CD4-positive, alpha-beta T cell treated with Interleukin-12 subunit alpha and Interleukin-12 subunit beta, for 1 hour (primary cell): ENCODE measurements around the gene PPP1R15A.
"Not testable (repeated sequence)": the region's sequence is repeated elsewhere in the genome, so short reads cannot be mapped to it uniquely, and the experiment has no call there.

Experiments used
- DNase-seq: peaks from one replicate; pipeline ENCODE4 v3.0.0-alpha.2; 2020

The PPP1R15A gene

GRCh38 chr19:48881741-48882657, 9.8 kb downstream of the PPP1R15A start:
- DNase-seq = peak; percentile 57

GRCh38 chr19:48883726-48884125, 11.5 kb downstream of the PPP1R15A start:
- DNase-seq = no peak

- no peak for DNase-seq
Measured at GRCh38 chr19:48887861-48888612, 15.8 kb downstream of the PPP1R15A start.

GRCh38 chr19:48889496-48889895, 17.3 kb downstream of the PPP1R15A start:
- not testable (repeated sequence) for DNase-seq

- no peak for DNase-seq
Measured at GRCh38 chr19:48890551-48890950, 18.3 kb downstream of the PPP1R15A start.

DNA sequence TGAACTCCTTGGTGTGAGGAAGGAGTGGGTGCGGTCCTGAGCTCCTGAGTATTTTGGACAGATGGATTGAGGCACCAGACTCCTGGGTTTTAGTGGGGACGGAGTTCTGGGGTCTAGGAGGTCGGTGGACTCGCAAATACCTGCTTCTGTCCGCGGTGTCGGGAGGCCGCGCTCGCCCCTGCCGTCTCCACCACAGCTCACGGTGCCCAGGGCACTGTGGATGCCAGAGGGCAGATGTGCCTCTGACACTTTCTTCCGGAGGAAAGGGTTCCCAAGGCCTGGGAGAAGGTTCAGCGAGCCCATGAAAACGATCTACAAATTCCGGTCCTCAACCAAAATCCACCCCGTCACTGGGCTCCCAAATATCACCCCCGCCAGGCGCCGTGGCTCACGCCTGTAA, 23.0 kb downstream of the PPP1R15A start:
- DNase-seq = no peak

GRCh38 chr19:48896191-48896720, 24.0 kb downstream of the PPP1R15A start:
- DNase-seq = peak; percentile 52

DNA sequence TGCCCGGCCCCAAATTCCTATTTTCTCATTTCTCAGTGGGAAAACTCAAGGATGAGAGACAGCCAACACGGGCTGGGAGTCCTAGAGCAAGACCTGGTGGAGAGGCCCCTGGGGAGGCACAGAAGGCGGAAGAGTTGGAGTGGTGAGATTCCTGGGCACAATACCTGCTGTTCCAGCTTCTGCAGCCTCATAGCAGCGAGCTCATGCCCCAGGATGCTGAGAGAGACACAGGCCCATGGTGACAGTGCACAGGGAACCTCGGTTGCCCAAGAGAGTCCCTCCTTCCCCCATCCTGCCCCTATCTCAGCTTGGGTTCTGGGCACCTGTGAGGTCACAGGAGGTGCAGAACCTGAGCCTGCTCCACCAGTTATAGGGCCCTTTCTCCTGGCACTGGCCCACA, 25.0 kb downstream of the PPP1R15A start:
- DNase-seq = no peak

- not testable (repeated sequence) for DNase-seq
Measured at GRCh38 chr19:48899386-48899749, 27.1 kb downstream of the PPP1R15A start.

GRCh38 chr19:48899781-48900476, 27.7 kb downstream of the PPP1R15A start, which contains the start of gene NUCB1:
Gene NUCB1 (plus strand): TSS chr19:48900312. CDS start chr19:48900797, 485 bp downstream.
- DNase-seq = peak; percentile 99

DNA sequence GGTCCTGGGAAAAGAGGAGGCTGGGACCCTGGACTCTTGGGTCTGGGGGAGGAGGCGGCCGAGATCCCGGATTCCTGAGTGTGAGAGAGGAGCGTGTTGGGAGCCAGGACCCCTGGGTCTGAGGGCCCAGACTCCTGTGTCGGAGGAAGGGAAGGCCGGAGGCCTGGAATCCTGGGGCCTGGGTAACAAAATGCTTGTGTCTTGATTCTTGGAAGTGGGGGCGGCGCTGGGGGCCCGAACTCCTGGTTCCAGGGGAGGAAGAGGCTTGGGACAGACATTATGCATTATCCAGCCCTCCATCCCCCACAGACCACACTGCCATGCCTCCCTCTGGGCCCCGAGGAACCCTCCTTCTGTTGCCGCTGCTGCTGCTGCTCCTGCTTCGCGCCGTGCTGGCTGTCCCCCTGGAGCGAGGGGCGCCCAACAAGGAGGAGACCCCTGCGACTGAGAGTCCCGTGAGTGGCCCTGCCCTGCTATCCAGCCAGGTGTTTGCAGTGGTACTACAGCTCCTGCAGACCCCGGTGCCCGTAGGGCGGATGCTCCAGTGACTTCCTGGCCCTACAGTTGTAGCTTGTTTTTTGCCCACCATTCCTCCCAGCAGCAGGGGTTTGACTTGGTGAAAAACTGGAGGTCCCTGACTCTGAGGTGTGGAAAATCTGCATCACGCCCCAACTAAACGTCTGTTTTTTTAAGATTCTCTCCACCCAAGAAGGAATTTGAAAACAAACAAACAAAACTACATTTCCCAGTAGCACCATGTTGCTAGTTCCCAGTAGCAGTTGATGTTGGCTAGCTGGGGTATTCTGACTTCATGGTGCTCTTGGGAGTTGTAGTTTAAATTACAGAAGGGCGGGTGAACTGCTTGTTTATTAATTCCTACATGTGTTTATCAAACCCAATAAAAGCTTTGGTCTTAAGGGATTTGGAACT, 28.5 kb downstream of the PPP1R15A start:
- DNase-seq = peak; percentile 50

DNA sequence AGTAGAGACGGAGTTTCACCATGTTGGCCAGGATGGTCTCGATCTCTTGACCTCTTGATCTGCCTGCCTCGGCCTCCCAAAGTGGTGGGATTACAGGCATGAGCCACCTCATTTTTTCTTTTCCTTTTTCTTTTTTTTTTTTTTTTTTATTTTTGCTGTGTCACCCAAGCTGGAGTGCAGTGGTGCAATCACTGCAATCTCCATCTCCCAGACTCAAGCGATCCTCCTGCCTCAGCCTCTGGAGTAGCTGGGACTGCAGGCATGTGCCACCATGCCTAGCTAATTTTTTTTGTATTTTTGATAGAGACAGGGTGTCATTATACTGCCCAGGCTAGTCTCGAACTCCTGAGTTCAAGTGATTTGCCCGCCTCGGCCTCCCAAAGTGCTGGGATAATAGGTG, 30.1 kb downstream of the PPP1R15A start:
- not testable (repeated sequence) for DNase-seq

DNA sequence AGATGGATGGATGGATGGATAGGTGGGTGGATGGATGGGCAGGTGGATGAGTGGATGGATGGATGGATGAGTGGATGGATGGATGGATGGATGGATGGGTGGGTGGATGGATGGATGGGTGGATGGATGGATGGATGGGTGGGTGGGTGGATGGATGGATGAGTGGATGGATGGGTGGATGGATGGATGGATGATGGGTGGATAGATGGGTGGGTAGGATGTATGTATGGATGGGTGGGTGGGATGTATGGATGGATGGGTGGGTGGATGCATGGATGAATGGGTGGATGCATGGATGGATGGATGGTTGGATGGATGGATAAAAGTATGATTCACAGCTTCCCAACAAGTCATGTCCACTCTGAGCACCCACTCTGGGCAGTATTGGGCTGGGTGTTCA, 31.6 kb downstream of the PPP1R15A start:
- not testable (repeated sequence) for DNase-seq

GRCh38 chr19:48905664-48906063, 33.4 kb downstream of the PPP1R15A start:
- DNase-seq = no peak

GRCh38 chr19:48906324-48906723, 34.1 kb downstream of the PPP1R15A start:
- no peak for DNase-seq

DNA sequence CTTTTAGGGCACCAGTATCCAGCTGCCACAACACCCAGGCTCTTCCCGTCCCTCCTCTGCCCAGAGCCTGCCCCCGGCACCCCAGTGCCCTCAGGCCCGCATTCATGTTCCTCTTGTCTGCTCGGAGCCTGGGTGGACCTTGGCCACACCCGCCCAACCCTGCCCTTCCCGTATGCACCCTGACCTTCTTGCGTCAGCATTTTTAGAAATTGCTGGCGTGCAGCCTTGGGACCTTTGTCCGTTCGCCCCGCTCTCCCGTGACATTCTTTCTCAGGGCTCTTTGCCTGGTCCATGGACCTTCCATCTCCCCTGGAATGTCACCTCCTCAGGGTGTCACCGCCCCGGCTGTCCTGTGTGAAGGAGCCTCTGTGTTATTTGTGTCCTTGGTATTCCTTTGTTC, 35.5 kb downstream of the PPP1R15A start:
- no peak for DNase-seq

DNA sequence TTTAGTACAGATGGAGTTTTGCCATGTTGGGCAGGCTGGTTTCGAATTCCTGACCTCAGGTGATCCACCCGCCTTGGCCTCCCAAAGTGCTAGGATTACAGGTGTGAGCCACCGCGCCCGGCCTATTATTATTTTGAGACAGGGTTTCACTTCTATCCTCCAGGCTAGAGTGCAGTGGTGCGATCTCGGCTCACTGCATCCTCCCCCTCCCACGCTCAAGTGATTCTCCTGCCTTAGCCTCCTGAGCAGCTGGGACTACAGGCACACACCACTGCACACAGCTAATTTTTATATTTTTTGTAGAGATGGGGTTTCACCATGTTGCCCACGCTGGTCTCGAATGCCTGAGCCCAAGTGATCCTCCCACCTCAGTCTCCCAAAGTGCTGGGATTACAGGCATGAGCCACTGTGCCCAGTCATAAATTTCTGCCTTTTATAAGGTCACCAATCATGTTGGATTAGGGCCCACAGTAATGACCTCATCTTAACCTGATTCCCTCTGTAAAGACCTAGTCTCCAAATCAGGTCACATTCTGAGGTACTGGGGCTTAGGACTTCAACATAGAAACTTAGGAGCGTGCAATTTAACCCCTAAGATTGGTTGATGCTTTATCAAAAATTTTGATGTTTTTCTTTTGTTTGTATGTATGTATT, 37.3 kb downstream of the PPP1R15A start:
- not testable (repeated sequence) for DNase-seq

DNA sequence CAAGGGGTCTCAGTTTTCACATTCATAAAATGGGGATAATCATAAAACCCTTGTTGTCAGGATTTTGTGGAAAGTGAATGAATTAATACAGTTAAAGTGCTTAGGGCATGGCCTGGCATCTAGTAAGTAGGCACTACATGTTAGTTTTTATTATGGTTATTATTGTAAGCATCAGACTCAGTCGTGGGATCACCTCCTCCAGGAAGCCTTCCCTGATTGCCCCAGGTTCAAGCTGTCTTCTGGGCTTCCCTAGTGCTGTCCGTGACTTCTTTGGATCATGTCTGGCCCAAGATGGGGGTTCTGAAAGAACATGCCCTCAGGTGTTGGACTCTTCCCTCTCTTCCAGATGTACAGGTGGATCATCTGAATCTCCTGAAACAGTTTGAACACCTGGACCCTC, 38.6 kb downstream of the PPP1R15A start:
- DNase-seq = no peak

DNA sequence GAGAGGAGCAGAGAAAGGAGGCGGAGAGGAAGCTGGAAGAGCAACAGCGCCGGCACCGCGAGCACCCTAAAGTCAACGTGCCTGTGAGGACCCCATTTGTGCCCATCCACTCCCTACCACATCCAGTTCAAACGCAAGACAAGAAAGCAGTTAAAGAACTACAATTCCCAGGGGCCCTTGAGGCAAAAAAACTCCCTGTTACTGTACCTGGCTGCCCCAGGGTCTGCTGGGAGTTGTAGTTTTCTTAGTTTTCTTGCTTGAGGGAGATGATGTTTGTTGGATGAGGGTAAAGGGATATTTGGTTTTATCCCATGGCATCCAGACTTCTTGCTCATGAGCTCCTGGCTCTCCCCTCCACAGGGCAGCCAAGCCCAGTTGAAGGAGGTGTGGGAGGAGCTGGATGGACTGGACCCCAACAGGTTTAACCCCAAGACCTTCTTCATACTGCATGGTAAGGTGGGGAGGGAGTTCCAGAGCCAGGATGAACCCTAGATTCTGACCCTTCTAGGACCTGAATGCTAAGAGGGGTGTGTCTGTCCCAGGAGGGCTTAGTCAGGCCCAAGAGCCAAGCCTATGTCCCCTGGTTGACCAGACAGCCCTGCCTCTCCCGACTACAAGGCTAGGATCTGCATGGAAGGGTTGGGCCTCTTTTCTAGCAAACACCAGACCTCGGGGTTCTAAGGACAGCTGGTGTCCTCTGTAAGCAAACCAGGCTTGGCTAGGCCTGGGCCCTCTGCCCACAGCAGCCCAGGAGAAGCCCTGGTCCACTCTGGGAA, 41.1 kb downstream of the PPP1R15A start:
- peak; percentile 42 for DNase-seq

- no peak for DNase-seq
Measured at GRCh38 chr19:48914181-48914580, 42.0 kb downstream of the PPP1R15A start.
